ENCODE measurements around the gene MUC4. TPM values are rescaled to one million over a fixed set of nuclear protein-coding genes. Genes with fewer than 3 reads are reported as not detected.

The MUC4 gene
- total RNA-seq, 4 donors from 2014 or later: 0.19 to 3.0 (median 0.47) TPM; not detected in 1

- TF ChIP-seq POLR2A (IDR thresholded peaks at IDR 0.05): no peak
- TF ChIP-seq CTCF (IDR thresholded peaks at IDR 0.05): no peak
- no peak for TF ChIP-seq POLR2AphosphoS5 (IDR thresholded peaks at IDR 0.05)
- no peak for TF ChIP-seq EP300 (IDR thresholded peaks at IDR 0.05)
- ATAC-seq: no peak
- Histone ChIP-seq H3K4me1 (no peaks in the 10 kb centered on the region), H3K9me3 (no peaks in the 10 kb centered on the region), H3K36me3 (no peaks in the 10 kb centered on the region), H3K27ac (no peak overlapping the region), H3K4me3 (no peak overlapping the region), H3K27me3 (peaks cover 1% of the 10 kb centered on the region)
- 83 to 95% methylated on average over 11 to 12 of the region's 12 CpGs for WGBS, 2 donors (ENCODE audit: low coverage in 1 of 2)
Observed at GRCh38 chr3:195736866-195737490, 74.8 kb downstream of the MUC4 start.

GRCh38 chr3:195735036-195735695 lies 76.6 kb downstream of the MUC4 start:
- TF ChIP-seq CTCF (IDR thresholded peaks at IDR 0.05) (no peak), EP300 (IDR thresholded peaks at IDR 0.05) (no peak), POLR2A (IDR thresholded peaks at IDR 0.05) (no peak), POLR2AphosphoS5 (IDR thresholded peaks at IDR 0.05) (no peak)

GRCh38 chr3:195732940-195733339 lies 78.8 kb downstream of the MUC4 start:
- H3K4me1 ChIP-seq: no peaks in the 10 kb centered on the region
- no peaks in the 10 kb centered on the region for H3K9me3 ChIP-seq
- no peak overlapping the region for H3K4me3 ChIP-seq
- 41 to 100% methylated on average over 1 to 7 of the region's 12 CpGs for WGBS, 2 donors (ENCODE audit: low coverage in 1 of 2)
- no peak overlapping the region for H3K27ac ChIP-seq
- peaks cover 0 to 15% of the 10 kb centered on the region in 2 donors for H3K36me3 ChIP-seq
- peaks cover 9% of the 10 kb centered on the region for H3K27me3 ChIP-seq
- TF ChIP-seq CTCF (IDR thresholded peaks at IDR 0.05) (no peak), EP300 (IDR thresholded peaks at IDR 0.05) (no peak), POLR2A (IDR thresholded peaks at IDR 0.05) (no peak), POLR2AphosphoS5 (IDR thresholded peaks at IDR 0.05) (no peak)
- no peak for ATAC-seq

More at GRCh38 chr3:195735036-195735695, 76.6 kb downstream of the MUC4 start:
- 68 to 86% methylated on average over 14 to 16 of the region's 16 CpGs for WGBS, 2 donors (ENCODE audit: low coverage in 1 of 2)
- Histone ChIP-seq H3K27ac (no peak overlapping the region), H3K36me3 (peaks cover 0 to 7% of the 10 kb centered on the region in 2 donors), H3K4me1 (no peaks in the 10 kb centered on the region), H3K9me3 (no peaks in the 10 kb centered on the region), H3K27me3 (no peaks in the 10 kb centered on the region), H3K4me3 (no peak overlapping the region)
- no peak for ATAC-seq

GRCh38 chr3:195731356-195731905 lies 80.3 kb downstream of the MUC4 start:
- 78 to 95% methylated on average over 4 to 8 of the region's 11 CpGs for WGBS, 2 donors (ENCODE audit: low coverage in 1 of 2)
- no peaks in the 10 kb centered on the region for H3K9me3 ChIP-seq
- no peak overlapping the region for H3K4me3 ChIP-seq
- ATAC-seq: no peak
- no peak for TF ChIP-seq POLR2AphosphoS5 (IDR thresholded peaks at IDR 0.05)
- no peak for TF ChIP-seq CTCF (IDR thresholded peaks at IDR 0.05)
- TF ChIP-seq POLR2A (IDR thresholded peaks at IDR 0.05): no peak
- TF ChIP-seq EP300 (IDR thresholded peaks at IDR 0.05): no peak
- H3K27me3 ChIP-seq: peaks cover 19% of the 10 kb centered on the region
- peaks cover 0 to 15% of the 10 kb centered on the region in 2 donors for H3K36me3 ChIP-seq
- no peak overlapping the region for H3K27ac ChIP-seq
- H3K4me1 ChIP-seq: no peaks in the 10 kb centered on the region

All from gastroesophageal sphincter (tissue), 4 donors.